IMR-90 (cell line): ENCODE measurements around the gene CUX1. TPM values are rescaled to one million over a fixed set of nuclear protein-coding genes. Genes with fewer than 3 reads are reported as not detected.
A peak's percentile ranks its signal among the peaks of the same experiment; 100 is the strongest.
"Not testable (repeated sequence)": the region's sequence is repeated elsewhere in the genome, so short reads cannot be mapped to it uniquely, and the experiment has no call there.

Experiments
- ATAC-seq: fragments of 200-7000 bp; cut with Tn5 transposase; 2 replicates; pipeline ENCODE4 v1.9.1; 2020; ENCODE audit warnings: low read depth, mild to moderate bottlenecking, moderate library complexity
- BruUV-seq: library from RNA; stranded (reverse); fragments of 400-500 nt; replicated peaks from 2 replicates; lab custom pipeline; 2021; lab: Mats Ljungman, UMichigan
- CTCF ChIA-PET: fragments of 300-600 bp; formaldehyde crosslinking; extraction: SDS; loops from one replicate; lab custom pipeline; 2021; ENCODE audit warnings: antibody characterized with exemption; lab: Yijun Ruan, JAX
- POLR2A ChIA-PET: fragments of 300-600 bp; sonication (Branson Sonifier 250); formaldehyde crosslinking; loops from one replicate; lab custom pipeline; 2022; ENCODE audit warnings: antibody characterized with exemption; ENCODE audit not compliant: unreplicated experiment; lab: Charles Lee
- DNase-seq: peaks from one replicate; pipeline ENCODE4 v3.0.0; 2013
- H2AFZ ChIP-seq: replicated peaks from 2 replicates; pipeline ENCODE3; 2013; ENCODE audit warnings: low read length, mild to moderate bottlenecking; ENCODE audit not compliant: poor library complexity
- H2AK5ac ChIP-seq: 2 replicates; pipeline ENCODE4 v1.6.1; 2013; ENCODE audit warnings: low read depth, low read length, inconsistent platforms
- H2AK9ac ChIP-seq: replicated peaks from 2 replicates; pipeline ENCODE3; 2013; ENCODE audit warnings: mild to moderate bottlenecking, low read depth, low read length, moderate library complexity; ENCODE audit not compliant: poor library complexity
- H2BK120ac ChIP-seq: 2 replicates; pipeline ENCODE4 v1.6.1; 2013; ENCODE audit warnings: low read depth, low read length, inconsistent platforms
- H2BK15ac ChIP-seq: 3 replicates; pipeline ENCODE4 v1.6.1; 2013; ENCODE audit warnings: low read depth, low read length, inconsistent platforms
- H2BK20ac ChIP-seq: 2 replicates; pipeline ENCODE4 v1.6.1; 2013; ENCODE audit warnings: low read depth, mild to moderate bottlenecking, inconsistent platforms, low read length, moderate library complexity
- H2BK5ac ChIP-seq: 2 replicates; pipeline ENCODE4 v1.6.1; 2013; ENCODE audit warnings: mild to moderate bottlenecking, low read depth, low read length, inconsistent platforms; ENCODE audit not compliant: poor library complexity, severe bottlenecking
- H3K14ac ChIP-seq: replicated peaks from 2 replicates; pipeline ENCODE4 v1.6.1; 2013; ENCODE audit warnings: low read depth, low read length, inconsistent platforms
- H3K18ac ChIP-seq: 2 replicates; pipeline ENCODE4 v1.6.1; 2013; ENCODE audit warnings: low read depth, low read length, control low read depth
- H3K23ac ChIP-seq: 2 replicates; pipeline ENCODE4 v1.6.1; 2013; ENCODE audit warnings: low read depth, low read length, inconsistent platforms
- H3K27ac ChIP-seq: 2 replicates; pipeline ENCODE4 v1.5.1; 2013; ENCODE audit warnings: mild to moderate bottlenecking, control low read depth, low read length; ENCODE audit not compliant: insufficient read depth
- H3K27me3 ChIP-seq: 2 replicates; pipeline ENCODE4 v1.6.1; 2013; ENCODE audit warnings: low read length; ENCODE audit not compliant: control insufficient read depth, insufficient read depth
- H3K36me3 ChIP-seq: 2 replicates; pipeline ENCODE4 v1.6.1; 2013; ENCODE audit warnings: low read length, mixed read lengths; ENCODE audit not compliant: control insufficient read depth, insufficient read depth
- H3K4ac ChIP-seq: 2 replicates; pipeline ENCODE4 v1.6.1; 2013; ENCODE audit warnings: low read depth, low read length, inconsistent platforms
- H3K4me1 ChIP-seq: 2 replicates; pipeline ENCODE4 v1.6.1; 2013; ENCODE audit warnings: low read length, mixed read lengths; ENCODE audit not compliant: control insufficient read depth, insufficient read depth
- H3K4me2 ChIP-seq: 2 replicates; pipeline ENCODE4 v1.6.1; 2013; ENCODE audit warnings: low read depth, mild to moderate bottlenecking, control low read depth, low read length, moderate library complexity
- H3K4me3 ChIP-seq: 2 replicates; pipeline ENCODE4 v1.5.1; 2013; ENCODE audit warnings: low read depth, mild to moderate bottlenecking, control low read depth, low read length, moderate library complexity; ENCODE audit not compliant: insufficient read depth
- H3K56ac ChIP-seq: 2 replicates; pipeline ENCODE4 v1.6.1; 2013; ENCODE audit warnings: low read length, inconsistent platforms; ENCODE audit not compliant: insufficient read depth; ENCODE audit errors: extremely low read depth
- H3K79me1 ChIP-seq, 2 experiments: 2 replicates each; pipeline ENCODE4 v1.6.1; 2013; ENCODE audit warnings: low read length in 2 of 2, inconsistent platforms in 1 of 2, low read depth in 1 of 2
- H3K9ac ChIP-seq: 2 replicates; pipeline ENCODE4 v1.6.1; 2013; ENCODE audit warnings: low read depth, low read length, control low read depth
- H3K9me1 ChIP-seq: 2 replicates; pipeline ENCODE4 v1.6.1; 2013; ENCODE audit warnings: low read length, inconsistent platforms; ENCODE audit not compliant: insufficient read depth
- H3K9me3 ChIP-seq: 2 replicates; pipeline ENCODE4 v1.6.1; 2013; ENCODE audit warnings: low read length; ENCODE audit not compliant: control insufficient read depth, insufficient read depth
- H4K20me1 ChIP-seq: 2 replicates; pipeline ENCODE4 v1.6.1; 2013; ENCODE audit warnings: low read length, inconsistent platforms; ENCODE audit not compliant: insufficient read depth
- H4K5ac ChIP-seq: 2 replicates; pipeline ENCODE4 v1.6.1; 2013; ENCODE audit warnings: mild to moderate bottlenecking, low read depth, low read length, control low read depth
- H4K8ac ChIP-seq, 2 experiments: 2 replicates each; pipeline ENCODE4 v1.6.1; 2013; ENCODE audit warnings: low read depth in 2 of 2, low read length in 2 of 2, control low read depth in 1 of 2, inconsistent platforms in 1 of 2
- H4K91ac ChIP-seq: 2 replicates; pipeline ENCODE4 v1.6.1; 2013; ENCODE audit warnings: low read depth, low read length, inconsistent platforms; ENCODE audit not compliant: insufficient read depth
- CHD1 ChIP-seq: IDR thresholded peaks from 2 replicates; pipeline ENCODE4 v1.6.1; 2012; ENCODE audit warnings: low read depth, low read length, improper control_type of control experiment
- FOS ChIP-seq: fragments of 150-350 bp; IDR thresholded peaks from 2 replicates; pipeline ENCODE4 v1.6.1; 2016; ENCODE audit warnings: low read depth, low read length
- WGBS, 2 experiments: methylation state at CpG; one replicate each; pipeline versions ENCODE4 v1.1.5 to v1.1.7; 2013; ENCODE audit warnings: missing lambda C conversion rate in 2 of 2; ENCODE audit not compliant: insufficient read length in 1 of 2; ENCODE audit errors: extremely low coverage in 2 of 2; 5-methylcytosine and 5-hydroxymethylcytosine counted together
- dilution Hi-C: fragments of 300-500 bp; cut with HindIII; formaldehyde crosslinking; loops from one replicate; pipeline ENCODE4 v1.14.3; 2018; ENCODE audit warnings: low sequenced_read_pairs; ENCODE audit not compliant: unreplicated experiment
- in situ Hi-C: fragments of 300-500 bp; cut with MboI; formaldehyde crosslinking; loops from 3 replicates; pipeline ENCODE4 v1.14.3; 2019; ENCODE audit warnings: low sequenced_read_pairs, inconsistent platforms, mixed read lengths
- intact Hi-C: fragments of 100-400 bp; cut with micrococcal nuclease; formaldehyde crosslinking; loops from 2 replicates; pipeline ENCODE4 v1.10.0; 2022
- polyA plus RNA-seq, 3 experiments: library from polyadenylated mRNA; depleted of rRNA; stranded (reverse); fragments of >200 nt; gene quantifications; 2 replicates each; pipeline ENCODE4 v1.2.3, GENCODE V29; 2012; ENCODE audit warnings: low replicate concordance in 1 of 3
- total RNA-seq: library from RNA; depleted of rRNA; stranded (reverse); fragments of >200 nt; gene quantifications from 2 replicates; pipeline ENCODE4 v1.2.3, GENCODE V29; 2012

Gene CUX1
- total and polyA plus RNA-seq, 2 of the 4 experiments (the other 2 are of a cell fraction): 19.7 to 46.4 TPM

- H2BK20ac ChIP-seq: peak overlapping the region; percentile 8; the same call in 1 of the 2 replicates
- intact Hi-C loops: loop anchor here (10.0 kb wide), 2 partner anchors 117 to 227 kb away; partner anchors contain the start of gene CUX1
- POLR2A ChIA-PET: no interaction called here
- in situ Hi-C loops: no loop called here
- H3K27me3 ChIP-seq: no peaks in the 10 kb centered on the region
- peak overlapping the region; percentile 24; the same call in 1 of the 2 replicates for H4K91ac ChIP-seq
- WGBS, 2 experiments: 61% methylated on average over 2 of the region's 4 CpGs; no CpG with 5 or more reads in 1 of the 2 experiments
- H4K5ac ChIP-seq: peak overlapping the region; percentile 37; the same call in 1 of the 2 replicates
- H3K9ac ChIP-seq: no peak overlapping the region; the same call in 1 of the 2 replicates
- H3K14ac ChIP-seq: peak overlapping the region; percentile 11
- H2BK5ac ChIP-seq: peak overlapping the region; percentile 70
- no peak overlapping the region for H2AFZ ChIP-seq
- peak overlapping the region; percentile 35; the same call in 1 of the 2 replicates for H2BK120ac ChIP-seq
- no peak overlapping the region; the same call in 1 of the 2 replicates for H3K27ac ChIP-seq
- H4K8ac ChIP-seq: peak overlapping the region; percentile 28 to 68; a peak in 3 of 4 replicates
- peaks cover 3% of the 10 kb centered on the region; the same call in 1 of the 2 replicates for H3K36me3 ChIP-seq
- H3K56ac ChIP-seq: no peak overlapping the region
- H4K20me1 ChIP-seq: peaks cover 46% of the 10 kb centered on the region
- peaks cover 29 to 64% of the 10 kb centered on the region in 2 experiments for H3K79me1 ChIP-seq
- H2BK15ac ChIP-seq: no peak overlapping the region; the same call in 2 of the 3 replicates
- H2AK9ac ChIP-seq: peak overlapping the region; percentile 1
- peaks cover 22% of the 10 kb centered on the region for H3K4me1 ChIP-seq
- H3K9me3 ChIP-seq: no peaks in the 10 kb centered on the region
- CTCF ChIA-PET: no interaction called here
- H2AK5ac ChIP-seq: peak overlapping the region; percentile 92; the same call in 1 of the 2 replicates
- TF ChIP-seq CHD1: no peak
- peak; percentile 39 for TF ChIP-seq FOS
- H3K18ac ChIP-seq: peak overlapping the region; percentile 60; the same call in 1 of the 2 replicates
- no TSS peak for BruUV-seq
- peak overlapping the region; percentile 48; the same call in 1 of the 2 replicates for H3K4me2 ChIP-seq
- ATAC-seq (peak; percentile 42), DNase-seq (peak; percentile 86)
- no peak overlapping the region for H3K4me3 ChIP-seq
- peak overlapping the region; percentile 76 for H3K23ac ChIP-seq
- dilution Hi-C loops: no loop called here
- H3K4ac ChIP-seq: peak overlapping the region; percentile 55; the same call in 1 of the 2 replicates
- H3K9me1 ChIP-seq: peaks cover 28% of the 10 kb centered on the region
These were observed 224.7 kb downstream of the CUX1 start for GRCh38 chr7:102042016-102042656.

GRCh38 chr7:102042796-102043195 is 225.4 kb downstream of the CUX1 start:
- H3K14ac ChIP-seq, in situ Hi-C loops, ATAC-seq, H4K5ac ChIP-seq, H3K56ac ChIP-seq, POLR2A ChIA-PET, dilution Hi-C loops, H3K18ac ChIP-seq, H2AK5ac ChIP-seq, H3K4me3 ChIP-seq, H3K36me3 ChIP-seq, H2AFZ ChIP-seq, H3K27me3 ChIP-seq, H3K4ac ChIP-seq, H2BK5ac ChIP-seq, H4K91ac ChIP-seq, H2BK15ac ChIP-seq, CTCF ChIA-PET, H2BK20ac ChIP-seq, H3K4me2 ChIP-seq, DNase-seq, H3K9me3 ChIP-seq, H3K23ac ChIP-seq, H3K9ac ChIP-seq, H4K8ac ChIP-seq, H2AK9ac ChIP-seq, H3K27ac ChIP-seq, BruUV-seq: not testable (repeated sequence)
- peaks cover 49% of the 10 kb centered on the region for H4K20me1 ChIP-seq
- WGBS, 2 experiments: 100% methylated on average over 2 of the region's 9 CpGs; no CpG with 5 or more reads in 1 of the 2 experiments
- peaks cover 22% of the 10 kb centered on the region for H3K4me1 ChIP-seq
- peaks cover 32% of the 10 kb centered on the region for H3K9me1 ChIP-seq
- peak overlapping the region; percentile 33; the same call in 1 of the 2 replicates for H2BK120ac ChIP-seq
- H3K79me1 ChIP-seq: peaks cover 29 to 69% of the 10 kb centered on the region in 2 experiments
- intact Hi-C loops: loop anchor here (10.0 kb wide), 2 partner anchors 118 to 228 kb away; partner anchors contain the start of gene CUX1
